ENCODE data around the gene SAMM50.

Gene SAMM50

GRCh38 chr22:43919106-43919973 lies 35.9 kb upstream of the SAMM50 start:
- no peak for DNase-seq (ENCODE audit: low spot score)
- TF ChIP-seq CTCF (IDR thresholded peaks at IDR 0.05; ENCODE audit: extremely low read depth, missing control alignments): no peak

DNA sequence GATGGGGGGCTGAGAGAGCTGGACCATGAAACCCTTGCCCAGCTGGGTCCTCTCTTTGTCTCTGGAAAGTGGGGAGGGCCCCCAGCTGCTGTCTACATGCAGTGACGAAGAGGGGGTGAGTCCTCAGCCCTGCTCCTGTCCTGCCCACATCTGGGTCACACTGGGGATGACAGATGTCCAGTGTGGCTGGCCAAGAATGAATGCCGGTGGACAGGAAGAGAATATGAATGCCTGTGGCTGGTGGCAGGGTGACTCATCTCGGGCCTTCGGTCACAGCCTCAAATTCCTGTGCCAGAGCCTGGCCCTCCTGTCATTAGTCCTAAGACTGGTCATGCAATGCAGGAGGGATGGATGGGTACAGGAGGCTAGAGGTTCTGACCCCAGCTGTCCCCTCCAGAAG lies 33.9 kb upstream of the SAMM50 start:
- TF ChIP-seq CTCF (IDR thresholded peaks at IDR 0.05; ENCODE audit: extremely low read depth, missing control alignments): no peak
- DNase-seq (ENCODE audit: low spot score): no peak

GRCh38 chr22:43922123-43922522 lies 33.1 kb upstream of the SAMM50 start:
- no peak for DNase-seq (ENCODE audit: low spot score)
- no peak for TF ChIP-seq CTCF (IDR thresholded peaks at IDR 0.05; ENCODE audit: extremely low read depth, missing control alignments)

- TF ChIP-seq CTCF (IDR thresholded peaks at IDR 0.05; ENCODE audit: extremely low read depth, missing control alignments): no peak
- peak; percentile 65 for DNase-seq (ENCODE audit: low spot score)
These were observed 32.1 kb upstream of the SAMM50 start for GRCh38 chr22:43923191-43923590.

- peak; percentile 88 for DNase-seq (ENCODE audit: low spot score)
These were observed 31.4 kb upstream of the SAMM50 start, which contains the start of gene PNPLA3 for GRCh38 chr22:43923631-43924464. TSS of gene PNPLA3 (plus strand) at chr22:43923805. CDS start at chr22:43923912, 107 bp downstream.

GRCh38 chr22:43924877-43925276 lies 30.4 kb upstream of the SAMM50 start:
- DNase-seq (ENCODE audit: low spot score): no peak
- TF ChIP-seq CTCF (IDR thresholded peaks at IDR 0.05; ENCODE audit: extremely low read depth, missing control alignments): no peak

More at GRCh38 chr22:43923631-43924464, 31.4 kb upstream of the SAMM50 start, which contains the start of gene PNPLA3:
- no peak for TF ChIP-seq CTCF (IDR thresholded peaks at IDR 0.05; ENCODE audit: extremely low read depth, missing control alignments)
